Osteocyte (in vitro differentiated cells): ENCODE data around the gene STOX1. TPM values are rescaled to one million over a fixed set of nuclear protein-coding genes. Genes with fewer than 3 reads are reported as not detected.
"Not testable (repeated sequence)": the region's sequence is repeated elsewhere in the genome, so short reads cannot be mapped to it uniquely, and the experiment has no call there.

ENCODE experiments used
- DNase-seq: peaks from one replicate; pipeline ENCODE4 v3.0.0; 2021; ENCODE audit warnings: mixed read lengths; ENCODE audit not compliant: unreplicated experiment; ENCODE audit errors: extremely low spot score
- H3K27ac Mint-ChIP-seq: one replicate; pipeline ENCODE4 v1.8.0; 2021; ENCODE audit warnings: mild to moderate bottlenecking, mixed read lengths; ENCODE audit not compliant: unreplicated experiment
- H3K27me3 Mint-ChIP-seq: one replicate; pipeline ENCODE4 v1.8.0; 2021; ENCODE audit warnings: mixed read lengths; ENCODE audit not compliant: unreplicated experiment
- H3K36me3 Mint-ChIP-seq: one replicate; pipeline ENCODE4 v1.8.0; 2021; ENCODE audit warnings: mixed read lengths; ENCODE audit not compliant: unreplicated experiment
- H3K4me1 Mint-ChIP-seq: one replicate; pipeline ENCODE4 v1.8.0; 2021; ENCODE audit warnings: mixed read lengths; ENCODE audit not compliant: unreplicated experiment
- H3K4me3 Mint-ChIP-seq: one replicate; pipeline ENCODE4 v1.8.0; 2021; ENCODE audit warnings: mild to moderate bottlenecking, moderate library complexity, mixed read lengths; ENCODE audit not compliant: unreplicated experiment
- H3K9me3 Mint-ChIP-seq: one replicate; pipeline ENCODE4 v1.8.0; 2021; ENCODE audit warnings: mixed read lengths; ENCODE audit not compliant: unreplicated experiment
- total RNA-seq: library from RNA; stranded (reverse); gene quantifications from 2 replicates; pipeline ENCODE4 v1.2.1, GENCODE V29; 2021
- TF ChIP-seq, protein P1 (sequence below): fragments of 200-600 bp; sonication (generic); IDR thresholded peaks from 2 replicates; pipeline ENCODE4 v1.5.0; 2021; ENCODE audit warnings: antibody characterized with exemption, mild to moderate bottlenecking, moderate library complexity

STOX1 gene
- total RNA-seq, 1 donor from 2014 or later, result 1.3 TPM

DNA sequence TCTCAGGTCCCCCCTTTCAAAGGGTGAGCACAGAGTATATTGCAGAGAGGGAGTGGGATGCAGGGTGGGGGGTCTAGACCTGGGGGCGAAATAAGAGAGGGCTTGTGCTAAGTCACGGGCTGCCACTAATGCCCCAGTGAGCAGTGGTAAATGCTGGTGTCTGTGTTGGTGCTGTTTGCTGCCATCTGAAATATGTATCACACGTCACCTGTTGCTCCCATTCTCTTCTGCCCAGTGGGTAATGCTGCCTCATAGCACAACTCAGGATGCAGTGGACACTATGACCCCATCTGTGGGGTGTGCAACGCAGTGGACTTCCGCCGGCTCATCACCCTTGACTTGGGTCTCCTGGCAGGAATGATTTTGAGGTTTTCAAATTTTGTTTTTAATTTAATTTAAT is 2.6 kb downstream of the STOX1 start:
- no peak for DNase-seq
- no peak overlapping the region for H3K4me3 Mint-ChIP-seq
- H3K9me3 Mint-ChIP-seq, result no peaks in the 10 kb centered on the region
- TF ChIP-seq, protein P1, sequence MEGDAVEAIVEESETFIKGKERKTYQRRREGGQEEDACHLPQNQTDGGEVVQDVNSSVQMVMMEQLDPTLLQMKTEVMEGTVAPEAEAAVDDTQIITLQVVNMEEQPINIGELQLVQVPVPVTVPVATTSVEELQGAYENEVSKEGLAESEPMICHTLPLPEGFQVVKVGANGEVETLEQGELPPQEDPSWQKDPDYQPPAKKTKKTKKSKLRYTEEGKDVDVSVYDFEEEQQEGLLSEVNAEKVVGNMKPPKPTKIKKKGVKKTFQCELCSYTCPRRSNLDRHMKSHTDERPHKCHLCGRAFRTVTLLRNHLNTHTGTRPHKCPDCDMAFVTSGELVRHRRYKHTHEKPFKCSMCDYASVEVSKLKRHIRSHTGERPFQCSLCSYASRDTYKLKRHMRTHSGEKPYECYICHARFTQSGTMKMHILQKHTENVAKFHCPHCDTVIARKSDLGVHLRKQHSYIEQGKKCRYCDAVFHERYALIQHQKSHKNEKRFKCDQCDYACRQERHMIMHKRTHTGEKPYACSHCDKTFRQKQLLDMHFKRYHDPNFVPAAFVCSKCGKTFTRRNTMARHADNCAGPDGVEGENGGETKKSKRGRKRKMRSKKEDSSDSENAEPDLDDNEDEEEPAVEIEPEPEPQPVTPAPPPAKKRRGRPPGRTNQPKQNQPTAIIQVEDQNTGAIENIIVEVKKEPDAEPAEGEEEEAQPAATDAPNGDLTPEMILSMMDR, result no peak
- peaks cover 4% of the 10 kb centered on the region for H3K4me1 Mint-ChIP-seq
- no peak overlapping the region for H3K27ac Mint-ChIP-seq
- H3K36me3 Mint-ChIP-seq, result no peaks in the 10 kb centered on the region
- peaks cover 12% of the 10 kb centered on the region for H3K27me3 Mint-ChIP-seq

DNA sequence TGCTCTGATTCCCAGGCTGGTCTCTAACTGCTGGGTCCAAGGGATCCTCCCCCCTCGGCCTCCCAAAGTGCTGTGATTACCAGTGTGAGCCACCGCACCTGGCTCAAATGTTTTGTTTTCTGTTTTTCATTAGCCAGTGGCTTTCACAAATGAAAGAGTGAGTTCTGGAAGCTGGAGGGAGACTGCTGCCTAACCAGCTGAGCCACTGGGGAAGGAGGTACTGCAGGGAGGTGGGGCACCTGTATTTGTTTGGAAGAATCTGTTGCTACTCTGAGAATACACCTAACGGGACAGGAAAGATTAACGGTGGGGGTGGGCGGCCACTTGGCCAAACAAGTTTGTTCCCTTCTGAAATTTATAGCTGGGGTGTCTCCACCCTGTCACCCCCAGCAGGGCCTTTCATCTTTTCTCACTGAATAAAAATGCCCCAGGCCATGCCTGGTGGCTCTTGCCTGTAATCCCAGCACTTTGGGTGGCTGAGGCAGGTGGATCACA is 4.7 kb downstream of the STOX1 start:
- H3K36me3 Mint-ChIP-seq, result no peaks in the 10 kb centered on the region
- TF ChIP-seq, protein P1, result no peak
- no peak overlapping the region for H3K27ac Mint-ChIP-seq
- H3K4me3 Mint-ChIP-seq, result no peak overlapping the region
- H3K4me1 Mint-ChIP-seq, result no peaks in the 10 kb centered on the region
- H3K27me3 Mint-ChIP-seq, result peaks cover 12% of the 10 kb centered on the region
- no peak for DNase-seq
- no peaks in the 10 kb centered on the region for H3K9me3 Mint-ChIP-seq

DNA sequence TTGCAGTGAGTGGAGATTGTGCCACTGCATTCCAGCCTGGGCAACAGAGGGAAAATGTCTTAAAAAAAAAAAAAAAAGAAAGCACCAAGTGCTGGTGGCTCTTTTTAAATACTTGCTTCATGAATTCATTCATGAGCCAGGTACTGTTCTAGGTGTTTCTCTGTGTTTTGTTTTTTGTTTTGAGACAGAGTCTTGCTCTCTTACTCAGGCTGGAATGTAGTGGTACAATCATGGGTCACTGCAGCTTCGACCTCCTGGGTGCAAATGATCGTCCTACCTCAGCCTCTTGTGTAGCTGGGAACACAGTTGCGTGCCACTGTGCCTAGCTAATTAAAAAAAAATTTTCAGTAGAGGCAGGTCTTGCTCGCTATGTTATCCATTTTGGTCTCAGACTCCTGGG is 5.3 kb downstream of the STOX1 start:
- peaks cover 12% of the 10 kb centered on the region for H3K27me3 Mint-ChIP-seq
- H3K27ac Mint-ChIP-seq, result no peak overlapping the region
- TF ChIP-seq, protein P1, result no peak
- H3K36me3 Mint-ChIP-seq, result no peaks in the 10 kb centered on the region
- no peak for DNase-seq
- no peaks in the 10 kb centered on the region for H3K4me1 Mint-ChIP-seq
- H3K9me3 Mint-ChIP-seq, result no peaks in the 10 kb centered on the region
- no peak overlapping the region for H3K4me3 Mint-ChIP-seq

DNA sequence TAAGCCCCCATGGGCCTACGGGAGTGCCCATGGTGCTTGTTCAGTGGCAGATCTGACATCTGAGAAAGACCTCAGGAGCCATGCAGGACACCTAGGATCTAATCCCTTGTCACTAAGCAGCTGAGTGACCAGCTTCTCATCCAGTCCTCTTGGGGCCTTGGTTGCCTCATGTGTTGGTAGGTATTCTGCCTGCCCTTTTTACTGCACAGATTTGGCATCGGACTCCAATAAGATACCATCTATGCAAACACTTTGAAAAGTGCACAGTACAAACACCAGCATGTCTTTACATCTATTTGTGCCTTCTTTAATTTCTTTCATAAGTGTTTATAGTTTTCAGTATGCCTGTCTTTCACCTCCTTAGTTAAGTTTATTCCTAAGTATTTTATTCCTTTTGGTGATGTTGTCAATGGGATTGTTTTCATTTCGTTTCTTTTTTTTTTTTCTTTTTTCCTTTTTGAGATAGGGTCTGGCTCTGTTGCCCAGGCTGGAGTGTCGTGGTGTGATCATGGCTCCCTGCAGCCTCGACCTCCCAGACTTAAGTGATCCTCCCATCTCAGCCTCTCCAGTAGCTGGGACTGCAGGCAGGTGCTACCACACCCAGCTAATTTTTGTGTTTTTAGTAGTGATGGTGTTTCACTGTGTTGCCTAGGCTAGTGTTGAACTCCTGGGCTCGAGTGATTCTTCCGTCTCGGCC is 10.4 kb downstream of the STOX1 start:
- DNase-seq, result no peak
- Mint-ChIP-seq H3K9me3 (no peaks in the 10 kb centered on the region), H3K36me3 (no peaks in the 10 kb centered on the region), H3K4me1 (peaks cover 6% of the 10 kb centered on the region), H3K27ac (no peak overlapping the region), H3K27me3 (peaks cover 4% of the 10 kb centered on the region), H3K4me3 (no peak overlapping the region)
- TF ChIP-seq, protein P1, result no peak

DNA sequence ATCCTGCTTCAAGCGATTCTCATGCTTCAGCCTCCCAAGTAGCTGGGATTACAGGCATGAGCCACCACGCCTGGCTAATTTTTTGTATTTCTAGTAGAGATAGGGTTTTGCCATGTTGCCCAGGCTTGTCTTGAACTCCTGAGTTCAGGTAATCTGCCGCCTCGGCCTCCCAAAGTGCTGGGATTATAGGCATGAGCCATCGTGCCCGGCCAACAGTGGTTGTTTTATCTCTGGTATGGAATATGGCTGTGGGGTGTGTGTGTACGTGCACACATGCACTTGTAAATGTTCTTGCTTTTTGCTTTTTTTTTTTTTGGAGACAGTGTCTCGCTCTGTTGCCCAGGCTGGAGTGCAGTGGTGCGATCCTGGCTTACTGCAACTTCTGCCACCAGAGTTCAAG is 13.3 kb downstream of the STOX1 start:
- H3K4me3 Mint-ChIP-seq, H3K27me3 Mint-ChIP-seq, H3K4me1 Mint-ChIP-seq, H3K36me3 Mint-ChIP-seq, H3K27ac Mint-ChIP-seq, DNase-seq, H3K9me3 Mint-ChIP-seq: not testable (repeated sequence)
